HG02678 (cell line): ENCODE results near the gene EIF3F.

Experiments used
- ATAC-seq: cut with Tn5 transposase; IDR thresholded peaks from one replicate; pipeline ENCODE4 v1.9.1; 2021; ENCODE audit warnings: mild to moderate bottlenecking, moderate library complexity; ENCODE audit not compliant: unreplicated experiment

EIF3F gene

GRCh38 chr11:7986768-7987559, at the start of gene EIF3F:
TSS of gene EIF3F (plus strand) at chr11:7987337. CDS start at chr11:7987353, 16 bp downstream.
- ATAC-seq = peak; percentile 93

GRCh38 chr11:7941146-7941545, 46.0 kb upstream of the EIF3F start:
- no peak for ATAC-seq

GRCh38 chr11:7941608-7942007, 45.5 kb upstream of the EIF3F start, which contains the start of gene OR10A3:
TSS of gene OR10A3 (minus strand) at chr11:7941708. CDS start at chr11:7939520, 2,188 bp downstream.
- no peak for ATAC-seq

GRCh38 chr11:7944123-7944522, 43.0 kb upstream of the EIF3F start:
- ATAC-seq = no peak

- no peak for ATAC-seq
Measured at GRCh38 chr11:7949934-7950333, 37.2 kb upstream of the EIF3F start.

GRCh38 chr11:7955191-7955590, 31.9 kb upstream of the EIF3F start:
- ATAC-seq = no peak

GRCh38 chr11:7964261-7964660, 22.9 kb upstream of the EIF3F start:
- ATAC-seq = no peak

GRCh38 chr11:7964873-7965272, 22.3 kb upstream of the EIF3F start:
- ATAC-seq = no peak

- no peak for ATAC-seq
Measured at GRCh38 chr11:7965386-7965785, 21.8 kb upstream of the EIF3F start, which contains the start of gene NLRP10. TSS of gene NLRP10 (minus strand) at chr11:7965447. CDS start at chr11:7963495, 1,952 bp downstream.

- no peak for ATAC-seq
Measured at GRCh38 chr11:7967097-7967496, 20.0 kb upstream of the EIF3F start.

- ATAC-seq = no peak
Measured at GRCh38 chr11:7967826-7968225, 19.3 kb upstream of the EIF3F start.

- ATAC-seq = no peak
Measured at GRCh38 chr11:7968686-7969085, 18.5 kb upstream of the EIF3F start.

GRCh38 chr11:7969756-7970646, 17.1 kb upstream of the EIF3F start:
- ATAC-seq = no peak

- no peak for ATAC-seq
Measured at GRCh38 chr11:7971846-7972245, 15.3 kb upstream of the EIF3F start.

- no peak for ATAC-seq
Measured at GRCh38 chr11:7973011-7973410, 14.1 kb upstream of the EIF3F start.

GRCh38 chr11:7974668-7975067, 12.5 kb upstream of the EIF3F start:
- no peak for ATAC-seq

- no peak for ATAC-seq
Measured at GRCh38 chr11:7977232-7977917, 9.8 kb upstream of the EIF3F start.

GRCh38 chr11:7981619-7982157, 5.4 kb upstream of the EIF3F start:
- no peak for ATAC-seq

GRCh38 chr11:7982582-7983119, 4.5 kb upstream of the EIF3F start:
- peak; percentile 48 for ATAC-seq

GRCh38 chr11:7983832-7984590, 3.1 kb upstream of the EIF3F start:
- ATAC-seq = no peak
